ENCODE data around the gene CACNB4.

GRCh38 chr2:151815821-151816489, 282.9 kb downstream of the CACNB4 start:
- TF ChIP-seq CTCF (IDR thresholded peaks at IDR 0.05; ENCODE audit: insufficient read depth, low read length), result no peak
- TF ChIP-seq GABPA (IDR thresholded peaks at IDR 0.05; ENCODE audit: low read depth), result no peak
- TF ChIP-seq POLR2AphosphoS5 (IDR thresholded peaks at IDR 0.05; ENCODE audit: low read depth), result no peak
